Fibroblast of the conjunctiva (primary cell): ENCODE data around the gene NR6A1.

Experiments used
- DNase-seq: peaks from one replicate; pipeline ENCODE4 v3.0.0-alpha.2; 2010; ENCODE audit warnings: low read depth

Gene NR6A1

DNA sequence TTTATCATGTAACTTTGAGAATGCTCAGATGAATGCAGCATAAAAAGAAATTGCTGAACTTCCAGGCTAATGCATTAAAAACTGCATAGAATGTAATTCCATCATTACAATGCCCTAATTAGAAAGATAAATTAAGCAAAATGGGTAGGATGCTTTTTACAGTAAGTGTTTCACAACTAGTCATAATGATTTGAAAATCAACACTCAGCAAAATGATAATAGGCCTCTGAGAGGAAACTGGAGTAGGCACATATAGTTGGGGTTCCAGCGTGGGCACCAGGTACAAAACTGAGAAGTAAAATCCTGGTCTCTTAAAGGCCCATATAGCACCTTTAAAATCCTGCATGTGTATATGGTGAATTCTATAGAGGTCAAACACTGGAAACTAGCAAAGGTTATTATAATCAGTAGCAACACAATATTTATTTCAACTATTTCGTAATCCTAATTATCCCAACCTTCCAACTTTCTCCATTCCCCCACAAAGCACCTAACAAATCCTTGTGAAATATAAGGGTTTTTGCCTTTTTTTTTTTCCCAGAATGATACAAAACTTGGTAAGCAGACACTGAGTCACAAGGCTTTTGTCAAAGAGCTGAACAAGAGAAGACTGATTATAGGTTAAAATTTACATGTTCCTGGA is 155.9 kb downstream of the NR6A1 start:
- no peak for DNase-seq

- DNase-seq, result no peak
These were observed 157.3 kb downstream of the NR6A1 start for GRCh38 chr9:124613849-124614248.

- no peak for DNase-seq
These were observed 160.0 kb downstream of the NR6A1 start for GRCh38 chr9:124611106-124611505.

GRCh38 chr9:124606027-124606426 is 165.1 kb downstream of the NR6A1 start:
- no peak for DNase-seq

DNA sequence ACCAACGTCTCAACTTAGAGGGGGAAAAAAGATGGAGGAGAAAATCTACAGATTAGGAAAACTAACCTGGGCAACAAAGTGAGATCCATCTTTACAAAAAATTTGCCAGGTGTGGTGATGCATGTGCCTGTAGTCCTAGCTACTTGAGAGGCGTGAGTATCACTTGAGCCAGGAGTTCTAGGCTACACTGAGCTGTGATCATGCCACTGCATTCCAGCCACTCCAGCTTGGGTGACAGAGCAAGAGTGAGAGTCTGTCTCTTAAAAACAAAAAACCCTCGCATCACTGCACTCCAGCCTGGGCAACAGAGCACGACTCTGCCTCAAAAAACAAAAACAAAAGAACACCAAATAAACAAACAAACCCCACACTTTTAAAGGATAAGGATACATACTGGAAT is 165.9 kb downstream of the NR6A1 start:
- no peak for DNase-seq

DNA sequence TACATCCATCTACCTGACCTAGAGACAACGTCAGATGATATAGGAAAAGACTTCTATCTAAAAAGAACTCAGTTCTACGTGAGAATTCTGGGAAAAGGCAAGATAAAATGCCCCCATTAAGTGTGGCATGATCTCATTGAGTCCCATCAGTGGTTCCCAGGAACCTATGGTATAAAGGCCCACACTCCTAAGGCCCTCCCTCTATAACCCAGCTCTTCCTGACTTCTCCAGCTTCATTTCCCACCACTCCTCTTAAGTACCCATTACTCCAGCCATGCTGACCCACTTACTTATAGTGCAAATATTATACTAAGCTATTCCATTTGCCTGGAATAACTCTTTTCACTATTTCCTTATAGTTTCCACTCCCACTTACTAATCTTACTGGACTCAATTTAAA is 168.5 kb downstream of the NR6A1 start:
- DNase-seq, result no peak

DNA sequence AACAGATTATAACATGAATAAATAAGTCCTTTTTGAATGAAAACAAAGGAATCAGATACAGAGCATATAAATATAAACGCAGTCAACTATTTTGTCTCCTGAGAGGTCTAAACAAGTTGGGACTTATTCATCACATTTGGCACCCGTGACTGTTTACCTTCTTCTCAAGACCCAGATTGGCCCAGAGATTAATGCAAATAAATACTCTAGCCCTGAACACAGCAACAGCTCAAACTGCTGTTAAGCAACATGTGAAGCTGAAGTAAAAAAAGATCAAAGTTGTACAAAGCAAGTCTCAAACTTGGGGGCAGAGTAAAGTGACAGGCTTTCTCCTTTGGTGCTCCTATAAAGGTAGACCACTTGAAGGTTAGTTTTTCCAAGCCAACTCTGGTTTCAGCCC is 168.9 kb downstream of the NR6A1 start:
- DNase-seq, result peak; percentile 18

GRCh38 chr9:124600407-124600806 is 170.7 kb downstream of the NR6A1 start:
- no peak for DNase-seq

GRCh38 chr9:124599121-124599795 is 171.9 kb downstream of the NR6A1 start:
- no peak for DNase-seq

GRCh38 chr9:124598048-124598447 is 173.1 kb downstream of the NR6A1 start:
- DNase-seq, result no peak

- DNase-seq, result no peak
These were observed 174.8 kb downstream of the NR6A1 start for GRCh38 chr9:124596172-124596839.

GRCh38 chr9:124595743-124596142 is 175.4 kb downstream of the NR6A1 start:
- DNase-seq, result no peak

DNA sequence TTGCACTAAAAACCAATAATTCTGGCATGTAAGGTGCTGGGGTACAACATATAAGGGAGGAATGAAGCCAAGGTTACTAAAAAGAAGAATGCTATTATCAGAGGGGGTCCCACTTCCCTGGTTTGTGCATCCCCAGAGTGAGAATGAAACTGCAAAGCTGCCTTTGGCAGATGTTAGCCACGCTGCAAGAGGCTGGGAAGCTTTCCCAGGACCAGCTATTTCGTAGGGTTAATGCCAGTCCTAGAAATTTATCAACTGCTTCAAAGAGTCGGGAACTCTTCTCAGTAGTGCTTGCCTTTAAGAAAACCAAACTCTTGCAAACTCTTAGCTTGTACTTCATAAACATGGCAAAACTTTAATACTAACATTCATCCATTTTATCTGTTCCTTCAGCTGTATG is 176.4 kb downstream of the NR6A1 start:
- no peak for DNase-seq

- no peak for DNase-seq
These were observed 176.9 kb downstream of the NR6A1 start for GRCh38 chr9:124594225-124594624.

- no peak for DNase-seq
These were observed 177.5 kb downstream of the NR6A1 start for GRCh38 chr9:124593651-124594058.

- peak; percentile 29 for DNase-seq
These were observed 177.9 kb downstream of the NR6A1 start for GRCh38 chr9:124593200-124593599.

DNA sequence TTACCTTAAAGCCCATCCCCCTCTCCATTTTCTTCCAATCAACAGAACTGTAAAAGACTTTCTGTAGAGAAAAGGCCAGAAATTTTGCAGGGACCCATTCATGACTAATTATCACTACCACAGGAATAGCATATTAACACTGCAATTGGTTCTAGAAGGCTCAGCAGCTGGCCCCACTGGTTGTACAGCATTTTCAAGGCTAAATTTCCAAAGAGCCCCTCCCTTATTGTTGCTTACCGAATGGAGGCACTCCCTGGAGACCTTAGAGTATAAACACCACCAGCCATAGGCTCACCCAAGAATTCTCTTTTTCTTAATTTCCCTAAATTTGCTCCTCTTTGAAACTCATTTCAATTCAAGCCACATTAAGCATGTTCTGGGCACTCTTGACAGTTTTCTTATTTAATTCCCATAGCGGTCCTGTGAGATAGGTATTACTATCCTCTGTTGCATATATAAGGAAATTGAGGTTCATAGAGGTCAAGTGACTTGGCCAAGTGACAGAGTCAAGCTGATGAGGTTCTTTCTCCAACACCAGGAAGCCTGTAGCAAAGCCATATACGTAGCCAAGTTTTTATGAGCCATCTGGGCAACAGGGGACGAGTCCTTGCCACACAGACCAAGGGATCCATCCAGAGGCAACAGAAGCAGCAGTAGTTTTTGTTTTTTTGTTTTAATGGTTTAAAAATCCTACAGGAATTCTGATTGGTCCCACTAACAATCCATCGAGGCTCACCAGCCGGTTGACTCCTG is 180.0 kb downstream of the NR6A1 start:
- DNase-seq, result no peak

DNA sequence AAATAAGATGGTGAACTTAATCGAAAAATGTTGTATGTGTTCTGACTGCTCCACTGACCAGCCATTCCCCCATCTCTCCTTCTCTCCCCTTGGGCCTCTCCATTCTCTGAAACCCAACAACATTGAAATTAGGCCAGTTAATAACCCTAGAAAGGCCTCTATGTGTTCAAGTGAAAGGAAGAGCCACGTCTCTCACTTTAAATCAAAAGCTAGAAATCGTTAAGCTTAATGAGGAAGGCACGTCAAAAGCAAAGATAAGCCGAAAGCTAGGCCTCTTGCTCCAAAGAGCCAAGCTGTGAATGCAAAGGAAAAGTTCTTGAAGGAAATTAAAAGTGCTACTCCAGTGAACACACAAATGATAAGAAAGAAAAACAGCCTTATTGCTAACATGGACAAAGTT is 186.5 kb downstream of the NR6A1 start:
- no peak for DNase-seq

DNA sequence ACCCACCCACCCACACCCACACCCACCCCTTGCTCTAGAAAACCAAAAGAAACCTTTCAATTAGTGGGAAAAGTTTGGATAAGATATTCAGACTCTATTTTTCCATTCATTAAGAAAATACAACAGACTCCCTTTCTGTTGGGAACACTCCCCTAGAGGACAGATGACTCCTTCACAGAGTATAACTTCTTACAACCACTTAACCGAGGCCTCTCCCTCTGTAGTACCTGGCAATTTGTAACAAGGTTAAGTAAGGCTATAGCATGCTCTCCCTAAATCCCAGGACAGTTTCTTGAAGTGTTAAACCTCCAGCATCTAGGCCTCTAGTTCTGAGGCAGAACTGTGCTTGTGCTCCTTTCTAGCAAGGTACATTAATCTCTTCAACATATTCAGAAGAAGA is 188.0 kb downstream of the NR6A1 start:
- DNase-seq, result no peak

DNA sequence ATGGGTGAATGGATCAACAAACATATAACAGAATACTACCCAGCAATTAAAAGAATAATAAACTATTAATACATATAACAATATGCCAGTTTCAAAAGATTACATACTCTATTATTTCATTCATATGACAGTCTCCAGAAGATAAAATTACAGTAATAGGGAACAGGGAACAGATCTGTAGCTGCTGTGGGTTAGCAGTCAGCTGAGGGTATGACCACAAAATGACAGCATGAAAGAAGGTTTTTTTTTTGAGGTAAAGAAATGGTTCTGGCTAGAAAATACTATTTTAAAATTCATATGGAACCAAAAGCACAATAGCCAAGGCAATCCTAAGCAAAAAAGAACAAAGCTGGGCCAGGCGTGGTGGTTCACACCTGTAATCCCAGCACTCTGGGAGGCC is 190.9 kb downstream of the NR6A1 start:
- no peak for DNase-seq

GRCh38 chr9:124576751-124577150 is 194.4 kb downstream of the NR6A1 start:
- DNase-seq, result no peak

GRCh38 chr9:124574534-124575375 is 196.4 kb downstream of the NR6A1 start:
- no peak for DNase-seq
